Measurements from ENCODE around the gene C1orf198. TPM values are rescaled to one million over a fixed set of nuclear protein-coding genes. Genes with fewer than 3 reads are reported as not detected.

The C1orf198 gene
- total RNA-seq, 1 donor from 2014 or later: 22.2 TPM

DNA sequence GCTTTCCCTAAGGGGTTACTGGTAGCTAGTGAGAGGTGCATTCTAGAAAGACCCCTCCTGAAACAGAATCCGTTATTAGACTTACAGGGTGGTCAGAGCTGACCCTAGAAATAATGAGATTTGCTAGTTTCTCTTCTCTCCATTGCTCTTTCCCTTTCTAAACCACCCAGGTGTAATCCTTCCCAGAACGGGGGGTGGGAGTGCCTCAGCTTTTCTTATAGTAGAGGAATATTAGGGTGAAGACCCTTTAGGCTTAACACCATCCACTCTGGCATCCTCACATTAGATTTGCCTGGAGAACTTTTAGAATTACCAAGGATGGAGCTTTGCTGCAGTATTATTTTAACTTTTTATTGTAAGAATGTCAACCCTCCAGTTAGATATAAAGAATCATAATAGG, 71.7 kb downstream of the C1orf198 start:
- peaks cover 2% of the 10 kb centered on the region for H3K27me3 Mint-ChIP-seq (ENCODE audit: unreplicated experiment)
- no peaks in the 10 kb centered on the region for H3K9me3 Mint-ChIP-seq (ENCODE audit: unreplicated experiment)
- no peaks in the 10 kb centered on the region for H3K4me1 Mint-ChIP-seq (ENCODE audit: unreplicated experiment)
- H3K4me3 Mint-ChIP-seq (ENCODE audit: unreplicated experiment): no peak overlapping the region
- TF ChIP-seq, protein P1, sequence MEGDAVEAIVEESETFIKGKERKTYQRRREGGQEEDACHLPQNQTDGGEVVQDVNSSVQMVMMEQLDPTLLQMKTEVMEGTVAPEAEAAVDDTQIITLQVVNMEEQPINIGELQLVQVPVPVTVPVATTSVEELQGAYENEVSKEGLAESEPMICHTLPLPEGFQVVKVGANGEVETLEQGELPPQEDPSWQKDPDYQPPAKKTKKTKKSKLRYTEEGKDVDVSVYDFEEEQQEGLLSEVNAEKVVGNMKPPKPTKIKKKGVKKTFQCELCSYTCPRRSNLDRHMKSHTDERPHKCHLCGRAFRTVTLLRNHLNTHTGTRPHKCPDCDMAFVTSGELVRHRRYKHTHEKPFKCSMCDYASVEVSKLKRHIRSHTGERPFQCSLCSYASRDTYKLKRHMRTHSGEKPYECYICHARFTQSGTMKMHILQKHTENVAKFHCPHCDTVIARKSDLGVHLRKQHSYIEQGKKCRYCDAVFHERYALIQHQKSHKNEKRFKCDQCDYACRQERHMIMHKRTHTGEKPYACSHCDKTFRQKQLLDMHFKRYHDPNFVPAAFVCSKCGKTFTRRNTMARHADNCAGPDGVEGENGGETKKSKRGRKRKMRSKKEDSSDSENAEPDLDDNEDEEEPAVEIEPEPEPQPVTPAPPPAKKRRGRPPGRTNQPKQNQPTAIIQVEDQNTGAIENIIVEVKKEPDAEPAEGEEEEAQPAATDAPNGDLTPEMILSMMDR (IDR thresholded peaks at IDR 0.05; ENCODE audit: unreplicated experiment): no peak
- no peaks in the 10 kb centered on the region for H3K36me3 Mint-ChIP-seq (ENCODE audit: low read depth, unreplicated experiment)
- no peak overlapping the region for H3K27ac Mint-ChIP-seq (ENCODE audit: unreplicated experiment)
- DNase-seq (ENCODE audit: low spot score): no peak

DNA sequence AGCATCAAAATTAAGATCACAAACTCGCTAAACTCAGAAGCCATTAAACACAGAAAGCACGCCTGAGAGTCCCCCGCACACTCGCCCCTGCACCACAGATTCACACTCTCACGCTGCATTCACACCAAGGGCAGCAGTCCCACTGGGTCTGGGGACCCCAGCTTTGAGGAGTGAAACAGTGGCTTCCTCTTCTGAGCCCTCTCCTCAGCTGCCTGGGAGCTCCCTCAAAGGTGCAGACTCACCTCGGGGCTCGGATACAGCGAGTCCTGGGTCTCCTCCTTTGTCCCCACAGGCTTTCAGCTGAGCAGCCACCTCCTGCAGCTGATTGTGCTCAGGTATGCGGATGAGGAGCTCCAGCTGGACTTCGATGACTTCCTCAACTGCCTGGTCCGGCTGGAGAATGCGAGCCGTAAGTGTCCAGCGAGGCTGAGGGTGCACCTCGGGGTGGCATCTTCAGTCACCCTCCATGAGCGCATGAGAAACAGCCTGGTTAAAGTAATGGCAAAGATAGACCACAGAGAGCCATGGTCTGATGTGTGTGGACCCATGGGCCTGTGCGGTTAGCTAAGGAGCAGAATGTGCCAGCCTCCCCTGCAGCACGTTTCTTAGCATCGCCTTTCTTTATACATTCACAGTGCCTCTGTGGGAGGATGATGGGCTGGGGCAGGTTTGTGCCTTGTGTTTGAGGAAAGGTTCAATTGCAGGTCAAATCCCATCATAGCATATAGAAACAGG, 73.3 kb downstream of the C1orf198 start:
- H3K27ac Mint-ChIP-seq (ENCODE audit: unreplicated experiment): no peak overlapping the region
- H3K4me1 Mint-ChIP-seq (ENCODE audit: unreplicated experiment): no peaks in the 10 kb centered on the region
- H3K9me3 Mint-ChIP-seq (ENCODE audit: unreplicated experiment): no peaks in the 10 kb centered on the region
- TF ChIP-seq, protein P1 (IDR thresholded peaks at IDR 0.05; ENCODE audit: unreplicated experiment): no peak
- no peaks in the 10 kb centered on the region for H3K36me3 Mint-ChIP-seq (ENCODE audit: low read depth, unreplicated experiment)
- no peak overlapping the region for H3K4me3 Mint-ChIP-seq (ENCODE audit: unreplicated experiment)
- no peak for DNase-seq (ENCODE audit: low spot score)
- peaks cover 2% of the 10 kb centered on the region for H3K27me3 Mint-ChIP-seq (ENCODE audit: unreplicated experiment)

DNA sequence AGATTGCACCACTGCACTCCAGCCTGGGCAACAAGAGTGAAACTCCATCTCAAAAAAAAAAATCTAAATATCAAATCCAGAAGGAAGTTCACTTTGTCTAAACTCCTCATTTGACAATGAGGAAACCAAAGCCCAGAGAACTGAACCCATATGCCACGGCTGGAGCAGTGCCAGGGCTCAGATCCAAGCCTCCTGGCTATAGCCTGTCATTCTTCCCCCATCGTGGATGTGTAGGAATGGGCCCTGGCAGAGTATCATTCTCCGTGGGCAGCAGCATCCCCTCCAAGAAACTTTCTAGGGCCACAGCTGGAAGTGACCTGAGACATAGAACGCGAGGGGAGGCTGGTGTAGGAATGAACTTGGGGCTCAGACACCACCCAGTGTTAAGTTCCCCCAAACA, 73.9 kb downstream of the C1orf198 start:
- no peak for DNase-seq (ENCODE audit: low spot score)
- TF ChIP-seq, protein P1 (IDR thresholded peaks at IDR 0.05; ENCODE audit: unreplicated experiment): no peak
- no peak overlapping the region for H3K4me3 Mint-ChIP-seq (ENCODE audit: unreplicated experiment)
- H3K9me3 Mint-ChIP-seq (ENCODE audit: unreplicated experiment): no peaks in the 10 kb centered on the region
- no peaks in the 10 kb centered on the region for H3K4me1 Mint-ChIP-seq (ENCODE audit: unreplicated experiment)
- no peaks in the 10 kb centered on the region for H3K36me3 Mint-ChIP-seq (ENCODE audit: low read depth, unreplicated experiment)
- no peak overlapping the region for H3K27ac Mint-ChIP-seq (ENCODE audit: unreplicated experiment)
- peaks cover 3% of the 10 kb centered on the region for H3K27me3 Mint-ChIP-seq (ENCODE audit: unreplicated experiment)

DNA sequence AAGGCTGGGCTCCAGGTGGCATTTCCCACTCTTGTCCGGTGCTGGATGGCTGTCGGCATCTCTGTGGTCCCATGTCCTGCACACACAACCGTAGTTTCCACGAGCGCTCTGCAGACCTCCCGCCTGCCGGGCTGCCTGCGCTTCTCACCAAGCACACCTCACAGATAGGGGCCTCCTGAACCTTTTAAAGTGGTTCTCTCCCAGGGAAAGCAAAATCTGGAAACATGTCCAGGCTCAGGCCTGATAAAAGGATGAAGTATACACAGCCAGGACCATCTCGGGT, 74.9 kb downstream of the C1orf198 start:
- TF ChIP-seq, protein P1 (IDR thresholded peaks at IDR 0.05; ENCODE audit: unreplicated experiment): no peak
- DNase-seq (ENCODE audit: low spot score): no peak
- no peak overlapping the region for H3K27ac Mint-ChIP-seq (ENCODE audit: unreplicated experiment)
- H3K4me3 Mint-ChIP-seq (ENCODE audit: unreplicated experiment): no peak overlapping the region
- H3K4me1 Mint-ChIP-seq (ENCODE audit: unreplicated experiment): no peaks in the 10 kb centered on the region
- no peaks in the 10 kb centered on the region for H3K36me3 Mint-ChIP-seq (ENCODE audit: low read depth, unreplicated experiment)
- H3K9me3 Mint-ChIP-seq (ENCODE audit: unreplicated experiment): no peaks in the 10 kb centered on the region
- peaks cover 5% of the 10 kb centered on the region for H3K27me3 Mint-ChIP-seq (ENCODE audit: unreplicated experiment)

DNA sequence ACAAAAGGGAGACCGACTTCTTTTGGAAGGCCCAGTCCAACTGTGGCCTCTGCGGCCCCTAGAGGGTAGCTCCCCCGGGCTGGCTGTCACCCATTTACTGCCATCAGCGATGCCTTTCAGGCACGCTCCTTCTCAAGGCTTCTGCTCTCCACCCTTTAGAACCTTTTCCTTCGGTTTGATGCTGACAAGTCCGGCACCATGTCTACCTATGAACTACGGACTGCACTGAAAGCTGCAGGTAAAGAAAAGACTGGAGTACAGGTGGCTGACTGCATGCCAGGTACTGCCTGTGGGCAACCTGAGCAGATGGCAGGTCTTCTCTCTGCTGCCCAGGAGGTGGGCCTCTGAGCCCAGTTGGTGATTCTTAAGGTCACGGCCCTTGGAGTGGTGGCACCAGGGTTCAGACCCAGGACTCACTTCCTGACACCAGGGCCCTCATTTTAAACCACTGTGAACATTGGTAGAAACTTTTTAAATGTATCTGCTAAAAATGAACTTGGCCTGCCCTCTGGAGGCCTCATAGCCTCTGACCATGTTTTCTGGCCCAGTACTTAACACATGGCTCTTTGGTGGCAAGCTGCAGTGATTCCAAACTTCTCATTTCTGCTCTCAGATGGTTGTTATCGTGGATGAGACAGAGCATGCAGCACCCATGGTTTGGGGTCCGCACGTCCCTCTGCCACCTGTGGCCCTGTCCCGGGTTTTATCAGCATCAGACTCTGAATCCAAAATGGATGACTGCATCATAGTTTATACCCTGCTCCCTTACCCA, 75.4 kb downstream of the C1orf198 start:
- Mint-ChIP-seq H3K27ac (ENCODE audit: unreplicated experiment) (no peak overlapping the region), H3K9me3 (ENCODE audit: unreplicated experiment) (no peaks in the 10 kb centered on the region)

More for the DNA sequence above, 75.4 kb downstream of the C1orf198 start:
- Mint-ChIP-seq H3K27me3 (ENCODE audit: unreplicated experiment) (peaks cover 8% of the 10 kb centered on the region), H3K4me1 (ENCODE audit: unreplicated experiment) (no peaks in the 10 kb centered on the region), H3K4me3 (ENCODE audit: unreplicated experiment) (no peak overlapping the region), H3K36me3 (ENCODE audit: low read depth, unreplicated experiment) (no peaks in the 10 kb centered on the region)
- no peak for DNase-seq (ENCODE audit: low spot score)
- TF ChIP-seq, protein P1 (IDR thresholded peaks at IDR 0.05; ENCODE audit: unreplicated experiment): no peak
